NB4 (cell line): ENCODE results near the gene ARMCX1.

Experiments used
- CTCF ChIP-seq: IDR thresholded peaks from one replicate; pipeline ENCODE4 v1.5.1; 2012; ENCODE audit warnings: low read depth, low read length
- POLR2A ChIP-seq: IDR thresholded peaks from 2 replicates; pipeline ENCODE4 v1.6.1; 2011; ENCODE audit warnings: mild to moderate bottlenecking; ENCODE audit not compliant: insufficient read length; ENCODE audit errors: extremely low read depth
- TF ChIP-seq, protein P1 (sequence below): IDR thresholded peaks from 2 replicates; pipeline ENCODE4 v1.6.1; 2011; ENCODE audit warnings: low read depth, low read length

- TF ChIP-seq CTCF (no peak), POLR2A (no peak)
- TF ChIP-seq, protein P1, sequence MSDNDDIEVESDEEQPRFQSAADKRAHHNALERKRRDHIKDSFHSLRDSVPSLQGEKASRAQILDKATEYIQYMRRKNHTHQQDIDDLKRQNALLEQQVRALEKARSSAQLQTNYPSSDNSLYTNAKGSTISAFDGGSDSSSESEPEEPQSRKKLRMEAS: no peak
Measured at GRCh38 chrX:101507986-101508385, 42.4 kb upstream of the ARMCX1 start.
